ENCODE data around the gene TBC1D14.
"Not testable (repeated sequence)": the region's sequence is repeated elsewhere in the genome, so short reads cannot be mapped to it uniquely, and the experiment has no call there.

The TBC1D14 gene

GRCh38 chr4:6891436-6892170, 18.0 kb upstream of the TBC1D14 start:
- peak; percentile 53 for DNase-seq

DNA sequence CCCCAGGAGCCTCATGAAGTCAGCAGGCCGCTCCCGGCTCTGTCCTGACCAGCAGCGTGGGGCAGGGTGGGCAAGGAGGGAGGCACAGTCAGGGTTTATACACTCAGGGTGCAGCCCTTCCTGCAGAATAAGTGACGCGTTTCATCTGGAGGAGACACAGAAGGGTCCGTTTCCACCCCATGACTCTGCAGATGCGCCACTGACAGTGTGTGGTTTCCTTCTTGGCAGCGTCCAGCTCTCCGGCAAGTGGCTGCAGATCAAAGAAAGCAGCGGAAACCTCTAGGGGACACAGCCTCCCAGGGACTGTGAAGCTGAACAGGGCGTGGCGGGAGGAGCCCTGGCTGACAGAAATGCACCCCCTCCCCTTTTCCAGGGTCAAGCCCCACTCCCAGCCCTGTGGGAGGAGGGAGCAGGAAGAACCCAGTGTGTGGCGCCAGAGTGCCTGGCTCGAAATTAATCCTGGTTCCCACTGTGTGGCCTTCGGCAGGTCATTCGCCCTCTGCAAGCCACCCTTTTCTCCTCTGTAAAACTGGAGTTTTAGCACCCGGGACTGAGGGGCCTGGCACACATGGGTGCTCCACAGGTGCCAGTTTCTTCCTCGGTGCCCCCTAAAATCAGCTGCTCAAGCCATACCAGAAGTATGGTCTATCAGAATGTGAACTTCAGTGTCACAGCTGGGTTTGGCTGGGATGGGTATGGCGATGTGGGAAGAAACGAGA, 17.3 kb upstream of the TBC1D14 start:
- DNase-seq: peak; percentile 73

- no peak for DNase-seq
Observed at GRCh38 chr4:6892909-6893202, 16.8 kb upstream of the TBC1D14 start.

DNA sequence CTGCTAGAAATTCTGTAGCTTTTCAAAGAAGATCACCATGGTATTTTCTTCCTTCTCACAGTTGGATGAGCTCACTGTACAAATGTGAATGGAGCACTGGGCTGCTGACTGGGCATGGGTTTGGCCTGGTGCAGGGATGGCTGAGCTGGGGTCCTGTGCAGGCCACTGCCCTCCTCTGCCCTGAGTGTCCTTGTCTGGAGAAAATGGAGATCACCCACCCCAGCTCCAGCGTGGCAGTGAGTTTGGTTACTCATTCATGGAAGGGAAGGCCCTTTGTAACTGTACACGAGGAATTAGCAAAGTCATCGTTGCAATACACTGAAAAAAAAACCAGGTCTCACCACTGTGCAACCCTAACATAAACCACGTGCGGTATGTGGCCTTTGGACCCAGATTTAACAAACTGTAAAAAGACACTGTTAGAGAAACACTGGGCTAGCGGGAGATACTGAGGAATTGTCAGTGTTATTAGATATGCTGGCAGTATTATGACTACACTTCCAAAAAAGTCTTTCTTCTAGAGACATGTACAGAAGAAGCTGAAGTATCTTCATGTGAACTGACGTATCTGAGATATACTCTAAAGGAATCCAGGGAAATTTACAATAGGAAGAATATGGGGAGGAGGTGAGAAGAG, 16.1 kb upstream of the TBC1D14 start:
- no peak for DNase-seq

GRCh38 chr4:6894086-6894478, 15.5 kb upstream of the TBC1D14 start:
- no peak for DNase-seq

GRCh38 chr4:6894528-6895498, 14.8 kb upstream of the TBC1D14 start:
- DNase-seq: no peak

GRCh38 chr4:6896035-6896434, 13.6 kb upstream of the TBC1D14 start:
- no peak for DNase-seq

DNA sequence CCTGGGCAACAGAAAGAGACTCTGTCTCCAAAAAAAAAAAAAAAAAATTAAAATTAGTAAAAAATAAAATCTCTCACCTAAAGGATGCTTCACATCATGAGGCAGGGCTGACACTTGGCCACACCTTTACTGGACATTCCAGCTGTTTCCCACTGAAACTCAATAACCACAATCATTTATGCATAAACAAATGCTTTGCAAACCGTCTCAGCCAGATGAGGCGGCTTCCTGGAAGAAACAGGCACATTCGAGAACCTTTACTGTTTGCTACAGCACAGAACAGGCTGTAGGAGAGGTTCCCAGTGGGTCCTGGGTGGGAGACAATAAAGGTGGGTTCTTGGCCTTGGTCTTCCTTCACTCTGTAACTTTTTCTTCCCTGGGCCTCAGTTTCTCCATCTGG, 10.9 kb upstream of the TBC1D14 start:
- DNase-seq: no peak

GRCh38 chr4:6900181-6900812, 9.3 kb upstream of the TBC1D14 start:
- no peak for DNase-seq

- DNase-seq: no peak
Observed at GRCh38 chr4:6900956-6901355, 8.7 kb upstream of the TBC1D14 start.

GRCh38 chr4:6901669-6902317, 7.8 kb upstream of the TBC1D14 start:
- no peak for DNase-seq

DNA sequence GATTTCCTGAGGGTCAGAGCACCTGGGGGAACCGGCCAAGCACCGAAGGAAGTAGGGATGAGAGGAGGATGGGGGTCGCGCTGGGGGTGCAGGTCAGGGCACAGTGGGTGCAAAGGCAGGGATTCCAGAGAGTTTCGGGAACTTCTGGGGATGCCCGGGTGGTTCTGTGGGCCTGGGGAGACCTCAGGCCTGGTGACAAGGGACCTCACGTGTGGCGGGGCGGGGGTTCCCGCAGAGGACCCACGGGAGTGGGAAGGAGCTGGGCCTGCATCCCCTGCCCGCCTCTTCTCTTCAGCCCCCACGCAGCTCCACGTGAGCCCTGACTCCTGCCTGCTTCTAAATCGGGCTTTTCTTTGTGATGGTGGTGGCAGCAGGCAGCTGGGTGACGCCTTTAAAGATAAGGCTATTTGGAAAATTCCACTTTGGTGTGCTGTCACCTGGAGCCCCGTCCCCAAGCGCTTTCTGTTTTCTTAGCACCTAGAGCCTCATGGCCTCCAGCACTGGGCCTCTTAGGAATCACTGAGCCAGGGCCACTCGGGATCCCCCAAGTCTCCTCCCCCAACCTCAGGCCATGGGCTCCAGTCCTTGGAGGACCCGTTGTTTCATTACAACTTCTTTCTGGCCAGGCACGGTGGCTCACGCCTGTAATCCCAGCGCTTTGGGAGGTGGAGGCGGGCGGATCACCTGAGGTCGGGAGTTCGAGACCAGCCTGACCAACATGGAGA, 7.1 kb upstream of the TBC1D14 start:
- no peak for DNase-seq

DNA sequence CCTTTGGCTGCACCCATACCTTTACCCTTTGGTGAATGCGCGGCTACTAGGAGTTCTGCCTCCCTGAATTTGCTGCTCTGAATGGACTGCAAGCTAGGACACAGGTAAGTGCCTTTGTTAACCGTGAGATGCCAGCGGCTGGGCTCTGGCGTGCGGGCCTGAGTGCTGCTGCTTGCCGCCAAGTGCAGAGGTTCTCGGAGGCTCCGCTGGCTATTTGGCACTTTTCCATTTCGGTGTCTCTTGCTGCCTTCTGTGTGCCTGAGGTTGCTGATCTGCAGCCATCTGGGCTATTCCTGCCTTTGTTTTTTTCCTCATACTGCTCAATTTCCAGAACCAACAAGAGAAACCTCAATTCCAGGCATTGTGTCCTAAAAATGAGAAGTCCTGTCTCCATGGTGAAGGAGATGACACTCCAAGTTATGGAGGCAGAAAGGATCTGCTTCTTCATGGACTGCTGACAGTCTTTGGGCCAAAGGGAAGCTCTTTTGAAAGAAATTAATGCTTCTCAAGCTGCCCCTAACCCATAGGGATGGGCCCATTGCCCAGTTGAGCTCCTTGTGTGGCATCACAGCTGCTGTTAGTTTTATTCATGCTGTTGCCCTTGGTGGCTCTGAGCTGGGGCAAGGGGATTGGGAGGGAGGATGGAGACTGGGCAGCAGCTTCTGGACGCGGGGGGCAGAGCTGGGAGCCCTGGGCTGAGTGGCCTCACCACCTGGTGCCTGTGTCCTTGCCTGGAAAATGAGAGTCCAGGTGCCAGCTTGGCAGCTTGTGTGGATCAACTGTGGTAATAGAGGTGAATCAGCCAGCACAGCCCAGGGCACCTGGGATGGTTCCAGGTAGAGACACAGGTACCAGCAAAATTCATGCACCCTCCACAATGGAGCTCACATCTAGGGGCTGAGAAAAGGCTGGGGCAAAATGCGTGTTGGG, 3.8 kb upstream of the TBC1D14 start:
- DNase-seq: no peak

- DNase-seq: not testable (repeated sequence)
Observed at GRCh38 chr4:6906486-6906885, 3.1 kb upstream of the TBC1D14 start.

DNA sequence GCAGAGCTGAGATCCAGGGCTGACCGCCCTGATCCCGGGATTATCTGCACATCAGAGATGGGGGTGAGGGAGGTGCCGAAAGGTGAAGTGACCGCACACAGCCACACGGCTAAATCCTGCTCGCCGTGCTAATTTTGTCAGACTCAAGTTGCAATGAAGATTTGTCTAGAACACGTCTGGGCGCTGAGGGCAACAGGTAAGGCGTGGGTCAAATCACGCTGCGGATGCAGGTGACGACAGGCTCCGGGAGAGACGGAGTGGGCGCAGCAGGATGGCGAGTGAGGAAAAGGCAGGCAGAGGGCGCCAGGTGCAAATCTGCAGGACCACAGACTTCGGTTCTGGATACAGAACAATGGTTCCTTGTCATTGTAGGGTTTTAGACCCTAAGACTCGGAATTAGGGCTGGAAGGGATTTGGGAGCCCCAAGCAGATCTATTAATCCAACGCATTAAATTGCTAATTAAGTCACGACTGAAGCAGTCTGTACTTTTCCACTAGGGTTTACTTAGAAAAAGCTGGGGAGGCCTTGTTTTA, 1.9 kb upstream of the TBC1D14 start:
- DNase-seq: no peak

- no peak for DNase-seq
Observed at GRCh38 chr4:6908432-6909112, 1.1 kb upstream of the TBC1D14 start.

DNA sequence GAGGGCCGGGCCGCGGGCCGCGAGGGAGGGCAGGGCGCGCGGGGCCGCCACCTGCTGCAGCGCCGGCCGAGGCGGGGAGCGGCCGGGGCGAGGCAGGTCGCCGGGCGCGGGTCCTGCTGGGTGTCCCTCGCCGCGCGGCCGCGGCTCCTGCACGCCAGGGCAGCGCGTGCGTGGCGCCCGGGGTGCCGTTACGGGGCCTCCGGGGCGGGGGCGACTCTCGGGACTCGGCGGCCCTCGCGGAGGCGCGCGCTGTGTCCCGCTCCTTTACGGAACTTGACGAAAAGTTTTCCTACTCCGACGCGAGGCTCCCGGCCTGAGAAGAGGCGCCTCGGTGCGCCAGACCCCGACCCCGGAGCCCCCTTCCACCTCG, 329 bp downstream of the TBC1D14 start:
- DNase-seq: no peak

DNA sequence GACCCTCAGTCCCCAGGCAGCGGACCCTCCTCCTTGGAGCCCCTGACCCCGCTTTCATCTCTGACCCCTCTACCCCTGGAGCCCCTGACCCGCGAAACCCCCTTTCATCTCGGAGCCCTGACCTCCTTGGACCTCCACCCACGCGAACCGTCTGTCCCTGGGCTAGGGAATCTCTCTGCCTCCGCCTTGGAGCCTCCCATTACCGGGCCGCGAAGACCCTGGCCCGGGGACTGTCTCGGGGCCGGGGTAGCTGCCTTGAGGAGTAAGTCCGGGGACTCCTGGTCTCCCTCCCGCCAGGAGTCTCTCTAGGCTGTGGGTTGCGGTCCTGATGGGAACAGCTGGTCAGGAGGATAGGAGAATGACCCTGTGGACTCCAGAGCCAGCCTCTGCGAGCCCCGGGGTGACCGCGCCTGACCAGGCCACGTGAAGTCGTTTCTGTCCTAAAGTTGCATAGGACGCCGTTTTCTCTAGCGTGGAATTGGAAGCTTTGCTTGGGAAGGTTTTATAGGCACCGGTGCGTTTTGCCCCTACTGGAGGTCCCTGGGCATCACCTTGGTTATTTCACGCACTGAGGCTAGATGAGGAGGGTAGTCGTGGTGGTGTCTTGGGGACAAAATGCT, 824 bp downstream of the TBC1D14 start:
- no peak for DNase-seq
